ENCODE data around the gene TLE3. TPM values are rescaled to one million over a fixed set of nuclear protein-coding genes. Genes with fewer than 3 reads are reported as not detected.

TLE3 gene
- total RNA-seq, 1 donor from 2014 or later = 89.2 TPM

GRCh38 chr15:70102827-70103226, 5.1 kb upstream of the TLE3 start:
- TF ChIP-seq CTCF (IDR thresholded peaks at IDR 0.05; ENCODE audit: partially characterized antibody, unreplicated experiment) = no peak
- no peaks in the 10 kb centered on the region for H3K36me3 Mint-ChIP-seq (ENCODE audit: unreplicated experiment)
- H3K27me3 Mint-ChIP-seq (ENCODE audit: unreplicated experiment) = peaks cover 23% of the 10 kb centered on the region
- H3K4me3 Mint-ChIP-seq (ENCODE audit: unreplicated experiment) = no peak overlapping the region
- peaks cover 12% of the 10 kb centered on the region for H3K9me3 Mint-ChIP-seq (ENCODE audit: unreplicated experiment)
- no peak overlapping the region for H3K27ac Mint-ChIP-seq (ENCODE audit: unreplicated experiment)
- no peak for DNase-seq
- H3K4me1 Mint-ChIP-seq (ENCODE audit: low read depth, unreplicated experiment) = peaks cover 8% of the 10 kb centered on the region

- Mint-ChIP-seq H3K4me1 (ENCODE audit: low read depth, unreplicated experiment) (peaks cover 8% of the 10 kb centered on the region), H3K27ac (ENCODE audit: unreplicated experiment) (no peak overlapping the region), H3K4me3 (ENCODE audit: unreplicated experiment) (no peak overlapping the region), H3K36me3 (ENCODE audit: unreplicated experiment) (no peaks in the 10 kb centered on the region), H3K27me3 (ENCODE audit: unreplicated experiment) (peaks cover 29% of the 10 kb centered on the region), H3K9me3 (ENCODE audit: unreplicated experiment) (peaks cover 15% of the 10 kb centered on the region)
- no peak for TF ChIP-seq CTCF (IDR thresholded peaks at IDR 0.05; ENCODE audit: partially characterized antibody, unreplicated experiment)
- DNase-seq = peak; percentile 58
These were observed 3.9 kb upstream of the TLE3 start for GRCh38 chr15:70101459-70102113.

GRCh38 chr15:70100474-70101341, 3.0 kb upstream of the TLE3 start:
- peak; percentile 71 for DNase-seq
- Mint-ChIP-seq H3K9me3 (ENCODE audit: unreplicated experiment) (peaks cover 17% of the 10 kb centered on the region), H3K4me3 (ENCODE audit: unreplicated experiment) (peak overlapping the region; percentile 63), H3K4me1 (ENCODE audit: low read depth, unreplicated experiment) (peaks cover 8% of the 10 kb centered on the region), H3K36me3 (ENCODE audit: unreplicated experiment) (no peaks in the 10 kb centered on the region), H3K27ac (ENCODE audit: unreplicated experiment) (no peak overlapping the region), H3K27me3 (ENCODE audit: unreplicated experiment) (peaks cover 27% of the 10 kb centered on the region)
- peak; percentile 54 for TF ChIP-seq CTCF (IDR thresholded peaks at IDR 0.05; ENCODE audit: partially characterized antibody, unreplicated experiment)

GRCh38 chr15:70099967-70100473, 2.3 kb upstream of the TLE3 start:
- peak overlapping the region; percentile 95 for H3K27ac Mint-ChIP-seq (ENCODE audit: unreplicated experiment)
- DNase-seq = no peak
- H3K36me3 Mint-ChIP-seq (ENCODE audit: unreplicated experiment) = no peaks in the 10 kb centered on the region
- peak overlapping the region; percentile 88 for H3K4me3 Mint-ChIP-seq (ENCODE audit: unreplicated experiment)
- TF ChIP-seq CTCF (IDR thresholded peaks at IDR 0.05; ENCODE audit: partially characterized antibody, unreplicated experiment) = no peak
- H3K9me3 Mint-ChIP-seq (ENCODE audit: unreplicated experiment) = peaks cover 17% of the 10 kb centered on the region
- peaks cover 10% of the 10 kb centered on the region for H3K4me1 Mint-ChIP-seq (ENCODE audit: low read depth, unreplicated experiment)
- peaks cover 27% of the 10 kb centered on the region for H3K27me3 Mint-ChIP-seq (ENCODE audit: unreplicated experiment)
